GM19043 (cell line): ENCODE results near the gene NAGPA.
A peak's percentile ranks its signal among the peaks of the same experiment; 100 is the strongest.
"Not testable (repeated sequence)": the region's sequence is repeated elsewhere in the genome, so short reads cannot be mapped to it uniquely, and the experiment has no call there.

Source experiments
- ATAC-seq: cut with Tn5 transposase; IDR thresholded peaks from one replicate; pipeline ENCODE4 v1.9.1; 2021; ENCODE audit warnings: low read depth; ENCODE audit not compliant: unreplicated experiment

The NAGPA gene

DNA sequence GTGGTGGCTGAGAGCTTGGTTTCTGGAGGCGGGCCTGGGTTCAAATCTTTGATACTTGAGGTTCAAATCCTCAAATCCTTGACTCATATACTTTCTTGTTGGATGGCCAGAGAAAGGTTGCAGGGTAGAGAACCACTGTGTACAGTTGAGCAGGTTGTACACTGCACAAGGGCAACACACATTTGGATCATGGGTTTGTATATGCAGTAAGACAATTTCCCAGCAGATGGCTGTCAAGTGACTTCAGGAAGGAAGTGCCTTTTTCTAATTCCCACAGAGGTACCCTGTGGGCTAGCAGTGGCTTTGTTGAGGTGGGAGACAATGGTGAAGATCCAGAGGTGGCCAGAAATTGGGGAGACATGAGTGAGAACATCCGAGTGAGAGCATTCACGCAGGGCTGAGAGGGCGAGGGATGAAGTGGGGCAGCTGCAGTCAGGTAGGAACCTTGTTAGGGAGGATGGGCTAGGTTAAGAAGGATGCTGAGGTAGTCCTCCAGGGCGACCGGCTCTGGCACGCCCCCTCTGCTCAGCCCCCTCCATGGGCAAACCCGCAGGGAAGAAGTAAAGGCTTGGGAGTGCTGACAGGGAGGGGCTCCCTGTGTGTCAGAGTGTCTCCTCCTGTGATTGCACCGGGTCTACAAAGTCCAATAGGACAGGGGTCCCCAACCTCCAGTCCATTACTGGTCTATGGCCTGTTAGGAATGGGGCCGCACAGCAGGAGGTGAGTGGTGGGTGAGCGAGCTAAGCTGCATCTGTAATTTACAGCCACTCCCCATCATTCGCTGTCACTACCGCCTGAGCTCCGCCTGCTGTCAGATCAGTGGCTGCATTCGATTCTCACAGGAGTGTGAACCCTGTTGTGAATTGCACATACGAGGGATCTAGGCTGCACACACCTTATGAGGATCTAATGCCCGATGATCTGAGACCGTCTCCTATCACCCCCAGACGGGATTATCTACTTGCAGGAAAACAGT lies 29.3 kb upstream of the NAGPA start:
- no peak for ATAC-seq

DNA sequence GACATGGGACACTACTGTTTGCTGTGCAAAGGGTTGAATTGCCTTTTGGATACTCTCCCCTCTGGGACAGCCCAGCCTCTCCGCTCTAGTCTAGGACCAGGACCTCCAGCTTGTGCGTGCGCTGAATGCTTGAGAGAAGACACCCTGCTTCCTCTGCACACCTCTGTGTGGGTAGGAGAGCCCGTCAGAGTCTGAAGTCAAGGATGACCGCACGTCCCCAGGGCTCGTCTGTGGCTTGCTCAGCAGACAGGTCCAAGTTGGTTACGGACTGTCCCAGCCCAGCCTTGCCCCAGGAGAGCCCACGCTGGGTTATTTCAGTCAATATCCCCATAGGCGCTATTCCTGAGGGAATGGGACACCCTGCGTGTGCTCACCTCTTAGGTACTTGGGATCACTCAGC lies 28.3 kb upstream of the NAGPA start:
- no peak for ATAC-seq

DNA sequence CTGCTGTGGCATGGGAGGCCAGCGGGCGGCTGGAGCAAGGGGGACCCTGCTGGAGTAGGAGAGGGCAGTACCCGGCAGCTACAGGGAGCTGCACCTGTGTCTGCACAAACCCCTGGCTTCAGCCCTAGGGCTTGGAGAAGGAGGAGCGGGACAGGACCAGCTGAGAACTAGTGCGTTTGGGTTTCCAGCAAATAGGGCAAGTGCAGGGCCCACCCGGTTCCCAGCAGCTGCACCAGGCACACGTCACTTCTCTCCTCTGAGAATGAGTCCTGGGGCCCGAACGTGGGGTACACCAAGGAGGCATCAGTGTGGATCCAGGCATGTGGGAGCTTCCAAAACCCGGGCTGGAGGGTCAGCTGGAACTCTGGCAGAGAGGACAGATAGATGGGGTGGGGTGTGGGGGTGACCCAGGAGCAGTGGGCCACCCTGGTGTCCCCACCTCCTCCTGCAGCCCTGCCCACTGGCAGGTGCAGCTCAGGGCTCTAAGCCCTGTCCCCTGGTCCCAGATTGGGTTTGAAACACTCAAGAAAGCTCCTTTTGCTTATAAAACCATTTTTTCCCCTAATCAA lies 26.4 kb upstream of the NAGPA start:
- ATAC-seq, result no peak

DNA sequence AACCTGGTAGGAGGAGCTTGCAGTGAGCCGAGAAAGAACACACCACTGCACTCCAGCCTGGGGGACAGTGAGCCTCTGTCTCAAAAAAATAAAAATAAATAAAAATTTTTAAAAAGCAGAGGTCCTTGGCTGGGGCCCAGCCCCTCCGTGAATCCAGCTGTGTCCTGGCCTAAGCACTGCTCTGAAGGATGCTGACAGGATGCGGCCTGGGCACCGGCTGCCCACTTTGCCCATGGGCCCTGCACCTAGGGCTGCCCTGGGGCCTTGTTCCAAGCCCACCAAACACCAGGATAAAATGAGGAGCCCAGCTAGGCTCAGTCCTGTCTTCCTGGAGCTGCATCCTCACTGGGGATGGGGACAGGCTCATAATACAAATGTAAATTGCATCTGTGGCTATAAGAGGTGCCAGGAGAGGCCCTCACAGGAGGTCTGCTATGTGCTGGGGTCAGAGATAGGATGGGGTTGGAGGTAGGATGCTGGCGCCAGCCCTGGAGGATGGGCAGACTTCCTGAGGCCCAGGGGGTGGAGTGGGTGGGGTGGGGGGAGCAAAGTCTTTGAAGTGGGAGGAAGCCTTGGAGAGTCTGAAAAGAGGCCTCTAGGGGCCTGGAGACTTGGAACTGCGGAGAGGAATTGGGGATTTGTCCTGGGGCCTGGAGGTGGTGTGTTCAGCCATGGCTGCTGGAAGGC lies 25.8 kb upstream of the NAGPA start:
- ATAC-seq, result no peak

DNA sequence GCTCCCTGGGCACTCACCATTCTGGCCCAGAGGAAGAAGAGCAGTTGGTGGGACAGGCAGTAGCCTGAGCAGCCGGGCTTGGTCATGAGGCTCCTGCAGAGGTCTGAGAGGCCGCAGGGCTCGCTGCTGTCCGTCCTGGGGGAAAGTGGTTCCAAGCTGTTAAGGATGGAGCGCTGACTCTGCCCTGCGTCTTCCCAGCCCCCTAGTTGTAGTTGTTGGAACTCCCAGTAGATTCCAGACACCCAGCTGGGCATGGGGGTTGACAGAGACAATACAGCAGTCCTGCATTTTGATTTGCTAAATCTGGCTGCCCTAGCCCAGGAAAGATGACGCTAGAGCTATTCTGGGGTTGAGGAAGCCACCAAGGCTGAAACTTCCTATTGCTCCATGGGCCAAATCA lies 24.7 kb upstream of the NAGPA start:
- no peak for ATAC-seq

DNA sequence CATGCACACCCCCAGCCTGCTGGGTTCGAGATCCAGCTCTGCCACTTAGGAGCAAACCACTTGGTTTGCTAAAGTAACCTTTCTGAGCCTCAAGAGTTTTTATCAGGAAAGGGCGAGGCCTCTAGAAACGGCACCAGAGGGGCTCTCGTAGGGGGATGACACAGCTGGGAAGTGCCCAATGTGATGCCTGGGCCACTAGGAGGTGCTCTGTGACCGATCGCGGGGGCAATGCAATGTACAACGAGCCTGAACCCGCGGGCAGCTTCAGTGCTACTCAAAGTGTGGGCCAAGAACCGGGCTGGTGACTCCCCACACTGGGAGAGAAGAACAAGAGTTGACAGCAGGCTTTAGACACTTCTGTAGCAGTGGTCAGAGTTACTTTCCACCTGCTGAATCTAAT lies 22.6 kb upstream of the NAGPA start:
- ATAC-seq, result peak; percentile 70

DNA sequence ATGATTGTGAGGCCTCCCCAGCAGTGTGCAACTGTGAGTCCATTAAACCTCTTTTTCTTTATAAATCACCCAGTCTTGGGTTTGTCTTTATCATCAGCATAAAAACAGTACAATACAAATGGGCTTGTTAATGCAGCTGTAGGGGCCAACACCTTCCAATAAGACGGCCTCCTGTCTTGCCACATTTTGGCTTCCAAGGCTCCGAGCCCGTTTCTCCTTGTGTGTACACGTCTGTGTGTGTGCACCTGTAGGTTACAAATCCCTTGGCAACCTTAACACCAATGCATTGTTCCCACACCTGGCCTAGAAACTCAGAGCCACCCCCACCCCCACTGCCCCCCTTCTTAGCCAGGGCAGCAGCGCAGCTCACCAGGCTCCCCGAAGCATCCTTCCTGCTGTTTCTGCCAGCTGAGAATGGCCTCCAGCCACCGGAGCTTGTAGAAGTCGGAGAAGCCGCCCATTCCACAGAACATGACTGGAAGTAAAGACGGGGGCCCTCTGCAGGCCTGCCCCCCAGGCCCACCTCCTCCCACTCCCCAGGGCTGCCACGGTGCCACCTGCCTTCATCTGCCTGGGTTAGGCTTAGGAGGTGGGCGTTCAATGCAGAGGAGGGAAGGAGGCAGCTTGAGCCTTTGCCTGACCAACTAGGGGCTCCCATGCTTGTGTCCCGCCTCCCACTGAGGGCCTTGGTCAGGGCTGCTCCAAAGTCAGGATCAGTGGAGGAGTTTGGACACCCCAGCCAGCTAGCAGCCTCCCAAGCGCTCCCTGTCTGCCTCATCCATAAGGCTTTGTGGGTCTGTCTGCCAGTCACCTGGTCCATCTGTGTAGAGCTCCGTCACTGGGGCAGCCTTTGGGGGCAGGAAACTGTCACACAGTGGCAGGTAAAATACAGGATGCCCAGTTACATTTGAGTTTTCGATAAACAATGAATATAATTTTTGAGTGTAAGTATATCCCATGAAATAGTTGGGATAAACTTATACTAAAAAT lies 21.4 kb upstream of the NAGPA start:
- ATAC-seq, result no peak

DNA sequence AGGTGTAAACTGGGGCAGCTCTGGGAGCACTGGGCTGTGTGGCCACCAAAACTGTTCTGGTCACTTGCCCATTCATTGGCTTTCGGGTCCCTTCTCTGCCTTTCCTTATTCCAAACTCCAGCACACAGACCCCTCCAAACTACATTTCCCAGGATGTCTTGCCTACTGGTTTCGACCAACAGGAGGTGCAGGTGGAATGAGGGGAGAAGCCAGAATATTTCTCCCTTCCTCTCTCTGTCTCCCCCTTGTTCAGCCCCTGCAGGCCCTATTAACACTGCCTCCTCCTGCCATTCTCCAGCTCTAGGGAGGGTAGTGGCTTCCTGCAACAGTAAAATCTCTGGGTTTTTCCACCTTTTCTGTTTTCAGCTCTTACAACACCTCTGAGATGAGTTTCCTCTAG lies 13.2 kb upstream of the NAGPA start:
- ATAC-seq, result no peak

DNA sequence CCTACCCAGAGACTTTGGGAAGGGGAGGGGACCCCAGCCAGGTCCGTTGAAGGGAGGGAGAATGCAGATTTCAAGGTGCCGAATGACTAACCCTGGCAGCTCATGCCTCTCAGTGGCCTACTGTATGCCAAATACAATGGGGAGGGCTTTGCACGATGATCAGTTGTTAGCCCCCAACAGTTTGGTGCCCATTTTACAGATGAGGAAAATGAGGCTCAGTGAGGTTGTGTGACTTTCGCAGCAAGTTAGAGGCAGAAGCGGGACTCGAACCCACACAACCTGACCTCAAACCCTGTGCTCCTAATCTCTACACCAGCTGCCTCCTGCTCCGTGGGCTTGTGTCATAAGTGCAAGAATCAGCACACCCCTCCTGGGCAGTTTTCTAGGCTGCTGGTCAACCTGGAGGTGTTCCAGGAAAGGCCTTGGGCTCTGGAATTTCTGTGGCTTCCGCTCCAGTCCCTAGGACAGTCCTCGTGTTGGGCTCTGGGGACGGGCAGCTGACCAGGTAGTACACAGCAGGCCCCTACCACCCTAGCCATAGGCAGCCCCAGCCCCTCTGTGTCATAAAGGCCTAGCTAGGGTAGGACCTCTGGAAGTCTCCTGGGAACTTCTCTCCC lies 11.9 kb upstream of the NAGPA start:
- no peak for ATAC-seq

DNA sequence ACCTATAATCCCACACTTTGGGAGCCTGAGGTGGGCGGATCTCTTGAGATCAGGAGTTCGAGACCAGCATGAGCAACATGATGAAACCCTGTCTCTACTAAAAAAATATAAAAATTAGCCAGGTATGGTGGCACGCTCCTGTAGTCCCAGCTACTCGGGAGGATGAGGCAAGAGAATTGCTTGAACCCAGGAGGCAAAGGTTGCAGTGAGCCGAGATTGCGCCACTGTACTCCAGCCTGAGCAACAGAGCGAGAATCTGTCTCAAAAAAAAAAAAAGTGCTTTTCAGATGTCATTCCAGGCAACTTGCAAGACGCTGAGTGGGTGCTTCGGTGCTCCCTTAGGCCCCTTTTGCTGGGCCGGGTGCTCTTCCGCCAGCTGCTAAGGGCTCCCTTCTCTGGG lies 10.8 kb upstream of the NAGPA start:
- ATAC-seq, result not testable (repeated sequence)

DNA sequence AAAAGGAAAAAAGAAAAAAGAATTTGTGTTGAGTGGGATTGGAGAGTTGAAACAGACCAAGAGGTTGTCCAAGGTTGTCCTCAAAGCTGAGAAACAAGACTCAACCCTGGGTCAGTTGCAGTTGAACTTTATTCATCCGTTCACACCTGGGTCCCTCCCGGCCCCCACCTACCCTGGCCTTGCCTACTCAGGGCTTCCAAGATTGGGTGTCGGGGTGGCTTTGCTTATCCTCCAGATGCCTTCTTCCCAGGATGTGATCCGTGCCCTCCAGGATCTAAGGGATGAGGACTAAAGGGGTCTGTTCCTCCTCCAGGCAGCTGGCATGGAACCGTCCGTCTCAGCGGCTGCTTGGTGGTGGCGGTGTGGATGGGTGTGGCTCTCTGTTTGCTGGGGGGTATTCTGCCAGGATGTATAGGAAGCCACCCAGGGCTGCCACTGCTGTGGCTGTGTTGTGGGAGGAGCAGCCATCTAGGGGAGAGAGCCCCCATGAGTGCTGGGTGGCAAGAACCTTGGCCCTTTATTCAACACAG lies 10.3 kb upstream of the NAGPA start:
- no peak for ATAC-seq

DNA sequence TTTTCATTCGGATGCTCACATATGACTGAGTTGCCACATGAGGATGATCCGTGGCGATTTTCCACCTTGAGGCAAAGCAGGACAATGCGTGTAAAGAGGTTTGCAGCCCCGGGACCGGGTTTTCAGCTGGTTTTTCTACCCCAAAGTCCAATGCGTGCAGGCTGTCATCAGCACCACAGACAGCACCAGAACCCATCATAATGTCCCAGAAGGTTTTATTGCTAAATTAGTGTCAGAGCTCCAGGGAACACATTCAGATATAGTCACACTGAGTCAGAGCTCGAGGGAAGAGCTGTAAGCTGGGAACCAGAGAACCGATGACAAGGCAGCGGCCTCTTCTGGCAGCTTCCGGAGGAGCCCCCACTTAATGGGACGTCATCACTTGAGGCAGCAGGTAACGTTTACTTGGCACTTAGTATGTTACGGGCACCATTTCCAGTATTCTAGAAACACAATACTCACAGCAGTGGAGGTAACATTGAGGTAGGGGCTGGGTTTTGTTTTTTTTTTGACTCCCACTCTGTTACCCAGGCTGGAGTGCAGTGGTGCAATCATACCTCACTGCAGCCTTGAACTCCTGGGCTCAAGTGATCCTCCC lies 8.9 kb upstream of the NAGPA start:
- no peak for ATAC-seq

DNA sequence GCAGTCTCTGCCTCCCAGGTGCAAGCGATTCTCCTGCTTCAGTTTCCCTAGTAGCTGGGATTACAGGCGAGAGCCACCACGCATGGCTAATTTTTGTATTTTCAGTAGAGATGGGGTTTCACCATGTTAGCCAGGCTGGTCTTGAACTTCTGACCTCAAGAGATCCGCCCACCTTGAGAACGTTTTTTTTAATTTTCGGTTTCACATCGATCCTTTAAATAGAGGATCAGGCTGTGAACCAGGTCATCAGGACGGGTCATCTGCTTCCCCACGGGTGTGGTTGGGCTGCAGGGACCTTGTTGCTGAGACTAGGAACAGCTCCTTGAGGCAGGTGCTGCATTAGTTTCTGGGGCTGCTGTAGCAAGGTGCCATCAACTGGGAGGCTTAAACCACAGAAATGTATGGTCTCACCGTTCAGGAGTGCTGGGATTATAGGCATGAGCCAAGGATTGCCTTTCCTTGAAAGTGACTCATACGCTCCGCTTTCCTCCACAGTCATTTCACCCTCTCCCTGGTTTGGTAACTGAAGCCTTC lies 7.9 kb upstream of the NAGPA start:
- peak; percentile 70 for ATAC-seq

DNA sequence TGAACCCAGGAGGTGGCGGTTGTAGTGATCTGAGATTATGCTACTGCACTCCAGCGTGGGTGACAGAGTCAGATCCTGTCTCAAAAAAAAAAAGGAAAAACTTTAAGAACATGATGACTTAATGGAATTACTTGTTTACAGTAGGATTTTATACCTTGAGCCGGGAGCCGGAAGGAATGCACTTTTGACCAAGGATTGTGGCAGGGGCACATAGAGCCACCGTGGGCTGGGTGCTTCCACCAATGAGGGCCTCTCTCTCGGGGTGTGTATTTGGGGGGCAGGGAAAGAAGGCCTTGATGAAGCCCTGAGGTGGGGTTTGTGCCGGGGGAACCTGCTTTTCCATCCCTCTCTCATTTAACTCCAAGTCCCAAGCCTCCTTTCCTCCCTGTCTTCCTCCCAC lies 6.7 kb upstream of the NAGPA start:
- no peak for ATAC-seq

DNA sequence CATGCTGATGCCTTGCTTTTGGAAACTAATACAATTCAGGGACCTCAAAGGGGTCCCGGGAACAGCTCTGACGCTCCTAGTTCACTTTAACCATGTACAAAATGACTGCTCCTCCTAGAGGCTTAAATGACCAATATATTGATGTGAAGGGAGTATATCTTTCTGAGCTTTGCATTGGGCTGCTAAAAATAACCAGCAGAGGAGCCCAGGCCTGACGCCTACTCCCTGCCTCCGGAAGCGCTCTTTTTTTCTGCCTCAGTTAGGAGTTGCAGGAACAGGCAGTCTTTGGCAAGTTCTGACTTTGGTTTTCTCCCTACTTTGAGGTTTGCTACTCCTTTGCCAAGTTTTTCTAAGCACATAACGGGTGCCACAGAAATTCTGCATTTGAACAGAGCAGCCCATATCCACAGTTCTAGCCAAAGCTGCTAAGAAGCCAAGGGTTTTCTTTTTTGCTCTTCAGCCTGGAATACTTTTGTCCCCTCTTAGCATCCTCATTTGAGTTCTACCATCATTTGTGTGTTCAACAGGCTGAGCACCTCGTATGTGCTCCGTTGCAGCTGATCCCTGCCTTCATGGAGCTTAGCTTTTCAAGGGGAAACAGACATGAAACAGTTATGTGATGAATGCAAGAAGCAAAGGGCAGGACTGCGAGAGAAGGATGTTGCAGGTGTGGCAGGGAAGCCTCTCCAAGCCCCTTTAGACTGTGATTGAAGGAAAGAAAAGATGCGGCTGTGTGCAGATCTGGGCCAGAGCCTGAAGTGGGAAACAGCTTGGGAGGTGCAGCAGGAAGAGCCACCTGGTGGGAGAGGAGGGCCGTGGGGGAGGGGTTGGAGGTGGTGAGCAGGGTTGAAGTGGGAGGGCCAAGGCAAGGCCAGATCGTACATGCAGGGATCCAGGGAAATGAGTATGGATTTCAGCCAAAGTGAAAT lies 2.8 kb upstream of the NAGPA start:
- ATAC-seq, result no peak

DNA sequence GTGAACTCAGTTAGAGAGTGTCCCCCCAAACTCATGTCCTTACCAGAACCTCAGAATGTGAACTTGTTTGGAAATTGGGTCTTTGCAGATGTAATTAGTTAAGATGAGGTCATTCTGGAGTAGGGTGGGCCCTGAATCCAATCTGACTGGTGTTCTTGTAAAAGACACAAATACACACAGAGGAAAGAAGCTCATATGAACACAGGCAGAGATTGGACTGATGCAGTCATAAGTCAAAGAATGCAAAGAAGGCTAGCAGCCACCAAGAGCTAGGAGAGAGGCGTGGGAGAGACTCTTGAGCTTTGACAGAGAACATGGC lies 2.1 kb upstream of the NAGPA start:
- ATAC-seq, result no peak

DNA sequence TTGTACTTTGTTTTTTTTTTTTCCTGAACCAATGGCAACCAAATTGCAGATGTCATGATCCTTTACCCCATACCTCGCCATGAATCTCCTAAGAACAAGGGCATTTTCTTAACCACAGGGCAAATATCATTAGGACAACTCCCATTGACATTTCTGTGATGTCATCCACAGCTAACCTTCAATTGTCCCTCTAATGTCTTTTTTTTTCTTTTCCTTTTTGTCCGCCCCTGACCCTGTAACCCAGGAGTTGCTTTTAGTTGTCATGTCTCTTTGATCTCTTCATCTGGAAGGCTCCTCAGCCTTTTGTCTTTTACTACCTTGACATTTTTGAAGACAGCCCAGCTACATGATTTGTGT lies 410 bp upstream of the NAGPA start:
- ATAC-seq, result no peak

DNA sequence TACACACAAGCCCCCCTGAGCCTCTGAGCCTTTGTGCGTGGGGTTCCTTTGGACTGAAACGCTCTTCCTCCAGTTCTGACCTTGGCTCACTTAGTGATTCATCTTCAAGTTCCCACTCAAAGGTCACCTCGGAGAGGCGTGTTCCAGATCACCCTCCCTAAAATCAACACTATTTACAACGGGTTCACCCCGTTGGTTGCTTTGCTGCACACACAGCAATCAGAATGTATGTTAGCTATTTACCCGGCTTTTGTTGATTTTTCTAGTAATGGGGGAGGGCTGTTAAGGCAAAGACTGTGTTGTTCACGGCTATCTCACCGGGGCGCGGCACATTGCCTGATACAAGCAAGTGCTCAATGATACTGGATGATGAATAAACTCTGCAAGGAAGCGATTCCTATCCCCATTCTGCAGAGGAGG lies 977 bp downstream of the NAGPA start:
- no peak for ATAC-seq
